GM18511 (cell line): ENCODE data around the gene TRIM13.
"Not testable (repeated sequence)": the region's sequence is repeated elsewhere in the genome, so short reads cannot be mapped to it uniquely, and the experiment has no call there.

Experiments
- ATAC-seq: cut with Tn5 transposase; IDR thresholded peaks from one replicate; pipeline ENCODE4 v1.9.1; 2021; ENCODE audit warnings: mild to moderate bottlenecking, moderate library complexity; ENCODE audit not compliant: unreplicated experiment

TRIM13 gene

GRCh38 chr13:50055454-50055853 is 58.6 kb downstream of the TRIM13 start:
- no peak for ATAC-seq

- ATAC-seq, result no peak
These were observed 63.9 kb downstream of the TRIM13 start for GRCh38 chr13:50060718-50061117.

GRCh38 chr13:50062336-50062735 is 65.5 kb downstream of the TRIM13 start:
- ATAC-seq, result not testable (repeated sequence)

DNA sequence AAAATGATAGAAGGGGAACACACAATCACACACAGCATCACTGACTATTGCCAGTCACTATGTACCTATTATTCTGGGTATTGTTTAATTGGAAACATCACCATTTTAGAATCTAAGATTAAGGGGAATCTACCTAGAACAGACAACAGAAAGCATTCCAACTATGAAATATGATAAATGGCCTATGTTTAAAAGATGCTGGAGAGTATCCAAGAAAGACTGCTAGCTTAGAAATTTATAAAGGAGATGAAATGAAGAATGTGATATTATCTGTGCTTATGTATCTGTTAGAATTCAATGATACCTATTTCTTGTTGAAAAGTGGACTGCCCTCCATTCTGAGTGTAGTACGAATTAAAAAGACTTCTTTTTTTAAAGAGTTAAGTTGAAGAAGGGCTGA is 68.9 kb downstream of the TRIM13 start:
- ATAC-seq, result no peak
